ENCODE data around the gene CRAMP1.

- TF ChIP-seq EP300 (IDR thresholded peaks at IDR 0.05; ENCODE audit: borderline replicate concordance in 1 of 2, low read depth in 1 of 2, low read length in 1 of 2) (no peak), CTCF (IDR thresholded peaks at IDR 0.05) (no peak), GABPA (IDR thresholded peaks at IDR 0.05; ENCODE audit: low read depth) (no peak), FOXJ3 (CRISPR knock-in tag; IDR thresholded peaks at IDR 0.05) (no peak), RFX5 (IDR thresholded peaks at IDR 0.05; ENCODE audit: low read length) (no peak), EZH2phosphoT487 (IDR thresholded peaks at IDR 0.05; ENCODE audit: borderline replicate concordance, low read depth) (no peak), POLR2AphosphoS5 (IDR thresholded peaks at IDR 0.05; ENCODE audit: low read depth, low read length) (no peak)
Observed at GRCh38 chr16:1642753-1643152, 30.6 kb downstream of the CRAMP1 start.

All from SK-N-SH (cell line).